HG02970 (cell line): ENCODE measurements around the gene NOTCH4.
"Not testable (repeated sequence)": the region's sequence is repeated elsewhere in the genome, so short reads cannot be mapped to it uniquely, and the experiment has no call there.

ENCODE experiments used
- ATAC-seq: cut with Tn5 transposase; IDR thresholded peaks from one replicate; pipeline ENCODE4 v1.9.1; 2021; ENCODE audit warnings: mild to moderate bottlenecking, moderate library complexity, moderate number of reproducible peaks; ENCODE audit not compliant: unreplicated experiment, low FRiP score

Gene NOTCH4

GRCh38 chr6:32223258-32224235, at the start of gene NOTCH4:
Gene NOTCH4, minus strand, starts transcription at chr6:32224067. Its CDS starts 139 bp downstream, at chr6:32223928.
- no peak for ATAC-seq

DNA sequence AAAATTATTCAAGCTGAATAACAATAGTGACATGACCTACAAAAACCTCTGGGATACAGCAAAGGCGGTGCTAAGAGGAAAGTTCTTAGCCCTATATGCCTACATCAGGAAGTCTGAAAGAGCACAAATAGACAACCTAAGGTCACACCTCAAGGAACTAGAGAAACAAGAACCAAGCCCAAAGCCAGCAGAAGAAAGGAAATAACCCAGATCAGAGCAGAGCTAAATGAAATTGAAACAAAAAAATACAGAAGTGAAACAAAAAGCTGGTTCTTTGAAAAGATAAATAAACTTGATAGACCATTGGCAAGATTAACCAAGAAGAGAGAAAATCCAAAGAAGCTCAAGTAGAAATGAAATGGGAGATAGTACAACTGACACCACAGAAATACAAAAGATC, 47.6 kb upstream of the NOTCH4 start:
- no peak for ATAC-seq

DNA sequence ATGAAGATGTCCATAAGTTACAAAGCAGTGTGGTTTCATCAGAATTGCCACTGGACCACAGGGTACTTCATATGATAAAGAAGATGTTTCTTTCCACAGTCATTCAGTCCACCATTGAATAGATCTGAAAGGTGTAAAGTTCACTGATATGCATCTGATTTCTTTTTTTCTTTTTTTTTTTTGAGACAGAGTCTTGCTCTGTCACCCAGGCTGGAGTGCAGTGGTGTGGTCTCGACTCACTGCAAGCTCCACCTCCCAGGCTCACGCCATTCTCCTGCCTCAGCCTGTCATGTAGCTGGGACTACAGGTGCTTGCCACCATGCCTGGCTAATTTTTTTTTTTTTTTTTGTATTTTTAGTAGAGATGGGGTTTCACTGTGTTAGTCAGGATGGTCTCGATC, 44.6 kb upstream of the NOTCH4 start:
- not testable (repeated sequence) for ATAC-seq

- ATAC-seq = no peak
Observed at GRCh38 chr6:32267035-32267434, 43.2 kb upstream of the NOTCH4 start.

GRCh38 chr6:32257262-32257661, 33.4 kb upstream of the NOTCH4 start:
- not testable (repeated sequence) for ATAC-seq

- ATAC-seq = no peak
Observed at GRCh38 chr6:32255199-32256153, 31.6 kb upstream of the NOTCH4 start.

- ATAC-seq = no peak
Observed at GRCh38 chr6:32254761-32255198, 30.9 kb upstream of the NOTCH4 start.

DNA sequence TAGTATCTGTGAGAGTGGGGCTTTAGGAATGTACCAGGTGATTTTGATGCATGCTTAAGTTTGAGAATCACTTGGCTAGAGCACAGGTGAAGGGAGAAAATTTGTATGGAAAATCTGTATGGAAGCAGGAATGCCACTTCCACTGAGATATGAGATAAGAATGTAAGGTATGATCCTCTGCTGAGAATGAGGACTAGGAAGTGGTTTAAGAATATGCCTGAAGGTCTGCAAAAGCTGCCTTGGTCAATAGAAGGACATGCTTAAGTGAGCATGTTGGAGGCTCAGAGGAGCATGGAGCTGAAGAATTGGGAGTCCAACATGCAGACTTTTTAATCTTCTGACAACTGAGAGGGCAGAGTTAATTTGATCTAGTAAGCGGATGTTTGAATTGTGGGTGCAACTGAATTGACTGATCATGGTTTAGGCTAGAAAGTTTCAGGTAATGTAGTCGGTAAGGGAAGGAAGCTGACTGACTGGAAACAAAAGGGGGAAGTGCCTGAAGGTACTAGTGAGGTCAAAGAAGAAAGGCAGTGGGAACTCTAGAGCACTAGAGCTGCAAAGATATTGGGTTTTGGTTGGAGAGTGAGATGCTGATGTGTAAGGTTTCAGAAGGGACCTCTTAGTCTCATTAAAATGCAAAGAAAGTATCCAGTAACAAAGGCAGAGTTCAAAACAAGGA, 28.6 kb upstream of the NOTCH4 start:
- no peak for ATAC-seq

GRCh38 chr6:32249262-32249661, 25.4 kb upstream of the NOTCH4 start:
- no peak for ATAC-seq

DNA sequence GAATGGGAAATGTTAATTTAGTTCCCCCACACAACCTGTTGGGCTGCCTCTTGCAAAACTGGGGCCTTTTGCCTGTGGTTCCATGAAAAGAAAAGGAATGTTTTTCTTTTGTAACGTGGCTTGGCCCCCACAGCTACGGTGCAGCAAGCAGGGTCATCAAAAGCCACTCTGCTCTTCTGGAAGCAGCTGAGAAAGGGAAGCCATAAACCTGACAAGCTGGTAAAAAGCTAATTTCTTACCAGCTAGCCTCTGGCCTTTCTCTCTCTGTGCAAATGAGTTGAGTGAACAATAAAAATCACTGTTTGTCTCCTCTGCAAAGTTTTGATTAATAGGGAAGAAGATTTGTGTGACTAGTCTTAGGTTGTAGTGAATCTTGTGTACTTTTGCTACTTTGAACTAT, 23.5 kb upstream of the NOTCH4 start:
- no peak for ATAC-seq

DNA sequence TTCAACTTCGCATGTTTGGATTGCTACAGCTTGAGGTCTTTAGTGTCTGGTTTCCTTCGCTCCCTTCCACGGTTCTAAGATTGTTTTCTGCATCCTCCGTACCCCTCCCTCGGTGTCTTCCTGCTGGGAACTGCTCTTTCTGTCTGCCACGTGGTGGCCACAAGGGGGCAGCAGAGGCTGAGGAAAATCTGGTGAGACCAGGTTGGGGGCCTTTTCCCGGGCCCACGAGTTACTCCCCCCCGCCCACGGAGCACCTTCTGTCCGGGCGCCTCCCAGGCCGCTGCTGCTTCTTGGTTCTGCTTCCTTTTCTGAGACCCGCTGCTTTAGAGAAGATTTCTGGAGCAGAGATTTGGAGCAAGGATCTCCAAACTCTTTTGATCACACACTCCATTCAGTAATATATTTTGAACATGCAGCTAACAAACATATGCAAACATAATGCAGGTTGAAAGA, 21.1 kb upstream of the NOTCH4 start:
- ATAC-seq = no peak

DNA sequence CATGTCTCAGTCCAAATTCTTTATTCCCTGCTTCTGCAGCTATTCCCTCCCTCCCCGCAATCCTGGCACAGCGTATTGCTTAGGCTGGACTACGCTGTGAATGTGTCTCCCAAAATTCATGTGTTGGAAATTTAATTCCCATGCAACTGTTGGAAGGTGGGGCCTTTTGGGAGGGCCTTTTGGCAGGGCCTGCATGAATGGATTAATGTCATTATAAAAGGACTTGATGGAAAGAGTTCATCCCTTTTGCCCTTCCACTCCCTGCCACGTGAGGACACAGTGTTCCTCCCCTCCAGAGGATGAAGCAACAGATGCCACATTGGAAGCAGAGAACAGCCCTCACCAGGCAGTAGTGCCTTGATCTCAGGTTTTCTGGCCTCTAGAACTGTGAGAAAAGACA, 20.4 kb upstream of the NOTCH4 start:
- no peak for ATAC-seq

- not testable (repeated sequence) for ATAC-seq
Observed at GRCh38 chr6:32242318-32242813, 18.5 kb upstream of the NOTCH4 start.

DNA sequence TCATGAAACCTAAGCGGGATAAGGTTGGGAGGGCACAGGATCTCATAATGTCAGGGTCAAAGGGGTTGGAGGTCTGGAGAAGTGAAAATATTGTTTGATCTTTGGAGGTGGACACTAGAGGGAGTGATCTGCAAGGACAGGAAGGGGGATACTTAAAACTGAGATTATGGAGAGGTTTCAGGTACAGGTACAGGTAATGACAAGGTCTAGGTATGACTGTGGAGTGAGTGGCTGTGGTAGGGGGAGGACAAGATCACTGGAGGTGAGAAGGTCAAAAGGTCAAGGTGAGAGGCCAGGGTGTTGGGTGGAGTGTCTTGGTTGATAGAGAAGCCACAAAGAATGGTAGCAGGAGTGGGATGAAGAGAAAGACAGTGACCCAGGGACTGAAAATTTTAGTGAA, 16.8 kb upstream of the NOTCH4 start:
- ATAC-seq = no peak

DNA sequence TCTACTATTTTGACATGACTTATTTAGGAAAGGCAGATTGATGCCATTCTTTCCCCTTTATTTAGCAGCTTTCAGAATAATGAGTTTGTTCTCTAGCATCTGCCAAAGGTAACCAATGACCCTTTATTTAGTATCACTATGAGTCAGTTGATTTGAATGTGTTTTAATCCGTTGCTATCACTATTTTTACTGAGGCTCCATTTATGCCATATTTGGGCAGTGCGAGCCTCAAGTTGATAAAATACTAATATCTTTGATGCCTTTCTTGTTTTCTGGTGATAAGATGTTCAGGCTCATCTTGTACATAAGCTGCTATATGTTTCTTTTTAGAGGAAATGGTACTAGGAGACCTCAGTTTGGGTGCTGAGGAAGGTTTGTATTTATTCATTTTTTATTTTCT, 15.6 kb upstream of the NOTCH4 start:
- ATAC-seq = no peak

- no peak for ATAC-seq
Observed at GRCh38 chr6:32234934-32235333, 11.1 kb upstream of the NOTCH4 start.

DNA sequence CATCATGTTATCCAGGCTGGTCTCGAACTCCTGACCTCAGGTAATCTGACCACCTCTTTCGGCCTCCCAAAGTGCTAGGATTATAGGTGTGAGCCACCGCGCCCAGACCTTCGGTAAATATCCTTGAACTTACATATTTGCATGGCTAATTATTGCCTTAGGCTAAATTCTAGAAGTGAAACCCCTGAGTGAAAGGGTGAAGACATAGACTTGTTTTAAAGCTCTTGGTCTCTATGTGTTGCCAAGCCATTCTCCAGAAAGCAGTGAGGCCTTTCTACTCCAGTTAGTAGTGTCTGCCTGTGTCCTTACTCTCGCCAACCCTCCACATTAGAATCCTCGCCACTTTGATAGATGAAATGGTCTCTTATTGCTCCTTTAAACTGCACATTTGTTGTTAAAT, 2.6 kb upstream of the NOTCH4 start:
- ATAC-seq = no peak

DNA sequence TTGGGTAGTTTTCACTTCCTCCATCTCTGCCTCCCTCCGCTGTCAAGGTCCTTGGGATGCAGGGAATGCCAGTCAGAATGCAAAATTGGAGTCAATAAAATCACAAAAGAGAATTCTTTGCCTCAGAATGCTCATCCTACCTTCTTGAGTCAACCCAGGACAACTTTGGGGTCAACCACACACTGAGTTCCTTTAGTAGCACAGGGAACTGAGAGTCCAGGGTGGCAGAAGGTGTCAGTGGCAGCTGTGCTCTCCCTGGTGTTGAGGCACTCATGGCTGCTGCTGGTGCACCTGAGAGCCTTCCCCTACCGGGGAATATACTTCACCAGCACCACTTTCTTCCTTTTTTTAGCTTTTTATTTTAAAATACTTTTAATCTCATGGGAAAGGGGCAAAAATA, 829 bp upstream of the NOTCH4 start:
- no peak for ATAC-seq

DNA sequence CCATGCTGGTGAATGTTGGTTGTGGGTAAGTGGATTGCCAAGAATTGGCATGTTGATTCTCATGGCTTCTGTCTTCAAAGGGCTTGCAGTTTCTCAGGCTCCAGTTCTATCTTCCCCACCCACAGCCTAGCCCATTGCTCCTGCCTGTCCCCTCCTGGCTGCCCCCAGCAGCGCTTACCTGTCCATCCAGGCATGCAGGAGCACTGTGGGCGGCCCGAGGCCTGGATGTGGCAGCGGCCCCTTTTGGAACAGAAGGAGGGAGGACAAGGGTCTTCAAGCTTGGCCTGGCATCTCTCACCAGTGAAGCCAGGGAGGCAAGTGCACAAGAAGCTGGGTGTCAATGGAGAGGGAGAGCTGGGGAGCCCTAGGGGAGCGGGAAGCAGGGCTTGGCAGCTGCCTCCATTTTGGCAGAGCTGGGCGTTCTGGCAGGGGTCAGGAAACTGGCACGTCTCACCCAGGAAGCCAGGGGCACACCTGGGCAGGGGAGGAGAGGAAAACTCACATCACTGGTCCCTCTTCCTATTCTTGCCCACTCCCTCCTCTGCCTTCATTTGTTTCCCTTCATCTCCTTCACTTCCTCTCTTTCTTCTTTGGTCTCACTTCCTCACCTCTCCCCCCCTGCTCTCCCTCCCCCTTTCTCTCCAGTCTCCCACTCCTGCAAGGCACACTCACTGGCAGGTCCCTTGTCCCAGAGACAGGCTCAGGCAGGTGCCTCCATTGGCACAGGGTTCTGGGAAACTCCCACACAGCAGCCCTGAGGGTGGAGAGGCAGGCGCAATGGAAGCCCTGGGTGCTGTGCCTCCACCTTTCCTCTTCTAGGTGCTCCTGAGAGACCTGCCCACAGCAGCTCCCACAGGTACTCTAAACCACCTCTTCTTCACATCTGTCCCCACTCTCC, 1.3 kb downstream of the NOTCH4 start:
- ATAC-seq = no peak
